NCI-H345 (cell line): Measurements from ENCODE around the gene KRTAP20-2.

Experiments
- DNase-seq: peaks from one replicate; lab custom pipeline; 2025; lab: John Stamatoyannopoulos, UW

KRTAP20-2 gene

DNA sequence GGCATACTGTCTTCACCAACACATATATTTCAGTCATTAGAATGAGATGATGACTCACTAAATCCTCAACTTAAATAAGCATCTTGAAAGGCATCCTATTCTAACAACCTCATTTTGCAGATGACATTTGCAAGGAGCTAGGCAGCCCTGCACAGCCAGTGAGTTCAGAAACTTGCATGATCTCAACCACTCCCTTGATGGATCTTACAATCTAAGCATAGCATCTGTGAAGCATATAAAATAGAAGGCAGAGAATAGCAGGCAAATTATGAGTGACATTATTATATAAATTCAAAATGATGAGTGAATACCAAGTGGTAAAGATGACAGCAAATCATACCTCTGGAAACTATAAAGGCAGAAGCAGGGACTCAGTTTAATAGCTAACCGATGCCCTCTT lies 39.3 kb downstream of the KRTAP20-2 start:
- DNase-seq = no peak

DNA sequence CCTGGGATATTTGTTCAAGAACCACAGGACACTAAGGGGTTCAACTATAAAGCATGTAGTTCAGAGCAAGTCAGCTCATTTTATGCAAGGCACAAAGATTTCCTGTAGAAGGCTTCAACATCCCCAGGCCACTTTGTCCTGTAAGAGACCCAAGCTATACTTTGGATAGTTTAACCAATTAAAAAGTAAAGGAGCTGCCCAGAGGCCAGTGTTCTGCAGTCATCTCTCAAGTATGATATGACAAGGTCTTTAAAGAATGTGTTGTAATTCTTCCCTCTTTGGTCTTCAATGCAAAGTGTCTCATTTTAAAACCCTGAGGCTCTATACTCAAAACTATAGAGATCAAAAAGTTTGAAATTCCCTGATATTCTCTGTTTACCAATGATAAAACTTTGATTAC lies 41.7 kb downstream of the KRTAP20-2 start:
- DNase-seq = no peak

GRCh38 chr21:30680586-30680985 lies 45.6 kb downstream of the KRTAP20-2 start:
- no peak for DNase-seq

DNA sequence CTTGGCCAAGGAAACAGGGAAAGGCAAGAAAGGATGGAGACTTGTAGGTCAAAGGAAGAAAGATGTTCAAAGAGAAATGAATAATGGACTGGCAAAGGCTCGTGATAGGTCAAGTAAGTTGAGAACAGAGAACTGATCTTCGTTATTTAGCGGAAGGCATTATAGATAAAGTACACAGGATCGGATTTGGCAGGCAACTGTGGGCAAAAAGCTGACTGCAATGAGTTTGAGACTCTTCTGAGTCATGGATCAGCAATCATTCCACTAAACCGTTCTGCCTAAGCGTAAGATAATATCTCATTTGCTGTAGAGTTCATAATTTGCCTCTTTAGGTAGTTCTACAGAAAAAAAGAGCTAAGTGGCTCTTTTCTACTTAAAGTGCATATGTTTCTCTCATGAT lies 49.5 kb downstream of the KRTAP20-2 start:
- no peak for DNase-seq
